NT2/D1 (cell line): ENCODE measurements around the gene TLDC2.

ENCODE experiments used
- DNase-seq: peaks from one replicate; pipeline ENCODE4 v3.0.0-alpha.2; 2011; ENCODE audit warnings: low read depth, low spot score
- H3K27me3 ChIP-seq: 2 replicates; pipeline ENCODE4 v1.6.0; 2011; ENCODE audit warnings: mild to moderate bottlenecking; ENCODE audit not compliant: insufficient read length, insufficient read depth
- H3K36me3 ChIP-seq: 2 replicates; pipeline ENCODE4 v1.6.1; 2011; ENCODE audit warnings: mild to moderate bottlenecking, low read length, mixed read lengths; ENCODE audit not compliant: insufficient read depth, insufficient read length
- H3K4me1 ChIP-seq: 2 replicates; pipeline ENCODE4 v1.5.1; 2011; ENCODE audit not compliant: insufficient read depth, insufficient read length
- H3K4me3 ChIP-seq: 2 replicates; pipeline ENCODE4 v1.5.1; 2011; ENCODE audit warnings: low read depth; ENCODE audit not compliant: insufficient read length
- H3K9ac ChIP-seq: 2 replicates; pipeline ENCODE4 v1.6.0; 2011; ENCODE audit warnings: low read depth; ENCODE audit not compliant: insufficient read length
- H3K9me3 ChIP-seq: 2 replicates; pipeline ENCODE4 v1.5.1; 2011; ENCODE audit warnings: mild to moderate bottlenecking, low read length; ENCODE audit not compliant: insufficient read depth
- SUZ12 ChIP-seq: IDR thresholded peaks from 2 replicates; pipeline ENCODE4 v1.6.1; 2011; ENCODE audit not compliant: insufficient read length, insufficient read depth; ENCODE audit errors: extremely low read depth
- YY1 ChIP-seq: IDR thresholded peaks from 2 replicates; pipeline ENCODE4 v1.6.1; 2011; ENCODE audit not compliant: insufficient read length, insufficient read depth
- ZNF274 ChIP-seq: IDR thresholded peaks from 2 replicates; pipeline ENCODE4 v1.6.1; 2011; ENCODE audit warnings: mild to moderate bottlenecking, low read depth, low read length

The TLDC2 gene

GRCh38 chr20:36876473-36876833 is 515 bp downstream of the TLDC2 start:
- Histone ChIP-seq H3K36me3 (no peaks in the 10 kb centered on the region), H3K27me3 (no peaks in the 10 kb centered on the region), H3K4me3 (no peak overlapping the region), H3K9ac (no peak overlapping the region), H3K9me3 (no peaks in the 10 kb centered on the region), H3K4me1 (peaks cover 6% of the 10 kb centered on the region)
- TF ChIP-seq YY1 (no peak), ZNF274 (no peak), SUZ12 (no peak)
- DNase-seq = no peak

DNA sequence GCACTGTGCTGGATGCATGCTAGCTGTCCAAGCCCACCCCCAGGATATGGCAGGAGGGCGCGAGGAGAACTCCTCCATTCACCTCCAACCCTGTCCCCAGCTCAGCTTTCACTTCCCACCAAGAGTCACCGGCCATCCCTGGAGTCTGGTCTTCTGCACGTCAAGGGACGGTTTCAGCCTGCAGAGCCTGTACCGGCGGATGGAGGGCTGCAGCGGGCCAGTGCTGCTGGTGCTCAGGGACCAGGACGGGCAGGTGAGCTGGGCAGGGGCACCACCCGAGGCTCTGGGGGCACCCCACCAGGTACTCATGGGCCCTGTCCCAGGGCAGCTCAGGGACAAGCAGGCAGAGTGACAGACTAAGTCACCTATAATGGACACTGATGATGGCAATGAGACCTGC is 3.0 kb downstream of the TLDC2 start:
- DNase-seq = no peak
- Histone ChIP-seq H3K4me1 (peaks cover 9% of the 10 kb centered on the region), H3K27me3 (no peaks in the 10 kb centered on the region), H3K36me3 (no peaks in the 10 kb centered on the region), H3K4me3 (no peak overlapping the region), H3K9ac (no peak overlapping the region), H3K9me3 (no peaks in the 10 kb centered on the region)
- TF ChIP-seq SUZ12 (no peak), YY1 (no peak), ZNF274 (no peak)

GRCh38 chr20:36880741-36881250 is 4.9 kb downstream of the TLDC2 start:
- Histone ChIP-seq H3K36me3 (no peaks in the 10 kb centered on the region), H3K4me3 (no peak overlapping the region), H3K9me3 (no peaks in the 10 kb centered on the region), H3K4me1 (peaks cover 9% of the 10 kb centered on the region), H3K9ac (no peak overlapping the region), H3K27me3 (no peaks in the 10 kb centered on the region)
- no peak for TF ChIP-seq ZNF274
- TF ChIP-seq YY1 = no peak
- TF ChIP-seq SUZ12 = no peak
- DNase-seq = no peak

DNA sequence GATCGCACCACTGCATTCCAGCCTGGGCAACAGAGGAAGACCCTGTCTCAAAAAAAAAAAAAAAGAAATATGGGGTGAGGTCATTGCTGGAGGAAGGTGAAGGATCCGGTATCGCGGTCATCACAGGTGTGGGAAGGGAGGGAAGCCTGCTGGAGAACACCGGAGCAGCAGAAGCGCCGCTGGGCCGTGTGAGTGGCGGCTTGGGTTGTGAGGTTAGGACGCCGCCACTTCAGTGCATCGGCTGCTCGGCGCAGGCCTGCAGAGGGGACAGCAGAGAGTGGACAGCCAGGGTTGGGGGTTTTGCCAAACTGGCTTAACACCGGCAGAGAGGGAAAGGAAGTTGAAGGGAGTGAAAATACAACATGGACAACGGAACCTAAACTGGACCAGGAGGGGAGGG is 5.4 kb downstream of the TLDC2 start:
- Histone ChIP-seq H3K9ac (no peak overlapping the region), H3K9me3 (no peaks in the 10 kb centered on the region)
- no peak for DNase-seq

GRCh38 chr20:36881888-36882287 is 6.0 kb downstream of the TLDC2 start:
- no peak for DNase-seq
- H3K4me1 ChIP-seq = peaks cover 11% of the 10 kb centered on the region
- H3K9me3 ChIP-seq = no peaks in the 10 kb centered on the region
- H3K27me3 ChIP-seq = no peaks in the 10 kb centered on the region
- no peaks in the 10 kb centered on the region for H3K36me3 ChIP-seq
- TF ChIP-seq YY1 (no peak), SUZ12 (no peak), ZNF274 (no peak)
- H3K4me3 ChIP-seq = no peak overlapping the region
- no peak overlapping the region for H3K9ac ChIP-seq

More for the DNA sequence above, 5.4 kb downstream of the TLDC2 start:
- H3K4me3 ChIP-seq = no peak overlapping the region
- no peaks in the 10 kb centered on the region for H3K27me3 ChIP-seq
- H3K36me3 ChIP-seq = no peaks in the 10 kb centered on the region
- TF ChIP-seq SUZ12 (no peak), ZNF274 (no peak), YY1 (no peak)
- peaks cover 9% of the 10 kb centered on the region for H3K4me1 ChIP-seq

DNA sequence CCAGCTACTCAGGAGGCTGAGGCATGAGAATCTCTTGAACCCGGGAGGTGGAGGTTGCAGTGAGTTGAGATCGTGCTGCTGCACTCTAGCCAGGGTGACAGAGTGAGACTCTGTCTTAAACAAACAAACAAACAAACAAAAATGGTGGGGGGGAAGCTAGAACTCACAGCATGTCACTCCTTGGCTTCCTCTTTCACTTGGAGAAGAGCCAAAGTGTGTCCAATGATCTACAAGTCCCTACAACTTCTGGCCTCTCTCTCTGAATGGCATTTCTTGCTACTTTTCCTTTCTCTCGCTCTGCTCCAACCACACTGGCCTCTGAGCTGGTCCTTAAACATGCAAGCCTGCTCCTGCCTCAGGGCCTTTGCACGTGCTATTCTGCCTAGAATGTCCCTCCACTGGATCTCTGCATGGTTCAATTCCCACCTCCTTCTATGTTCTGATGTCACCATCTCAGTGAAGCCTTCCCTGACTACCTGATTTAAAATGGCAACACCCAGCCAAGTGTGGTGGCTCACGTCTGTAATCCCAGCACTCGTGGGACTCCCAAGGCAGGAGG is 8.1 kb downstream of the TLDC2 start:
- Histone ChIP-seq H3K9me3 (no peaks in the 10 kb centered on the region), H3K9ac (no peak overlapping the region), H3K36me3 (no peaks in the 10 kb centered on the region), H3K4me1 (peaks cover 11% of the 10 kb centered on the region), H3K27me3 (no peaks in the 10 kb centered on the region), H3K4me3 (no peak overlapping the region)
- no peak for TF ChIP-seq SUZ12
- no peak for TF ChIP-seq ZNF274
- no peak for TF ChIP-seq YY1
- DNase-seq = no peak

DNA sequence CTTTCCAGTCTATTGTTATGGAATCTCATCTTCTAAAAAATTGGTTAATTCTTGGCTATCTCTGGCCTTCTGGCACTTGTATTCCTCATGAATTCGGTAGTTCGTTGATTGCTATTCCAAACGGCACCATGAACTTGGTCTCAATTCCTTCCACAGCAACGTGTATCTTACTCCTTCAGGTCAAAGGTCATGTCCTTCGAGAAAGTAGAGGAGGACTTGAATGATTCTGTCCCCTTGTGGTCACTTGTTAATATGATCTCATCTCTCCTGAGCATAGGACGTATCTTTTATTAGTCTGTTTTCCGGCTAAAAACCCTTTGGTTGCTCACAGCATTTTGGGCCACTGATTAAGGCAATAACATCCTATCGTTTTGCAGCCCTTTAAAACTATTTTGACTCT is 9.4 kb downstream of the TLDC2 start:
- H3K4me1 ChIP-seq = peaks cover 14% of the 10 kb centered on the region
- H3K9ac ChIP-seq = no peak overlapping the region
- H3K9me3 ChIP-seq = no peaks in the 10 kb centered on the region
- DNase-seq = no peak
- H3K27me3 ChIP-seq = no peaks in the 10 kb centered on the region
- TF ChIP-seq SUZ12 (no peak), ZNF274 (no peak), YY1 (no peak)
- H3K36me3 ChIP-seq = peaks cover 2% of the 10 kb centered on the region
- no peak overlapping the region for H3K4me3 ChIP-seq
